Prostate gland (tissue), 2 donors: ENCODE measurements around the gene ETFDH. TPM values are rescaled to one million over a fixed set of nuclear protein-coding genes. Genes with fewer than 3 reads are reported as not detected.

Experiments used
- DNase-seq: peaks from one replicate; pipeline ENCODE4 v3.0.0-alpha.2; 2019; ENCODE audit warnings: low spot score
- H3K27ac ChIP-seq, 2 donors: fragments of 200-600 bp; sonication (generic); 2 replicates each; pipeline ENCODE4 v1.5.1; 2017 to 2019
- H3K27me3 ChIP-seq: fragments of 200-600 bp; sonication (generic); replicated peaks from 2 replicates; pipeline ENCODE4 v1.5.1; 2019; ENCODE audit not compliant: insufficient read depth
- H3K36me3 ChIP-seq, 2 donors: fragments of 200-600 bp; sonication (generic); 1 replicate in 1 of 2; 2 replicates in 1 of 2; pipeline versions ENCODE4 v1.5.1 to v1.8.1; 2017 to 2019
- H3K4me1 ChIP-seq: fragments of 200-600 bp; sonication (generic); replicated peaks from 2 replicates; pipeline ENCODE4 v1.5.1; 2019
- H3K4me3 ChIP-seq, 2 donors: fragments of 200-600 bp; sonication (generic); 2 replicates each; pipeline ENCODE4 v1.5.1; 2017 to 2019
- H3K9me3 ChIP-seq: fragments of 200-600 bp; sonication (generic); 2 replicates; pipeline ENCODE4 v1.5.1; 2017
- POLR2A ChIP-seq: fragments of 450-650 bp; IDR thresholded peaks from one replicate; pipeline ENCODE4 v1.6.1; 2016; ENCODE audit warnings: antibody characterized with exemption, mild to moderate bottlenecking
- POLR2AphosphoS5 ChIP-seq: sonication (generic); formaldehyde crosslinking; IDR thresholded peaks from one replicate; pipeline ENCODE4 v1.6.1; 2017; ENCODE audit warnings: antibody characterized with exemption
- WGBS: methylation state at CpG from one replicate; pipeline ENCODE4 v1.1.5; 2018; 5-methylcytosine and 5-hydroxymethylcytosine counted together
- intact Hi-C: fragments of 100-400 bp; cut with DNase I; formaldehyde crosslinking; loops from one replicate; pipeline ENCODE4 v1.14.2; 2022
- total RNA-seq, 2 donors: library from RNA; depleted of rRNA; stranded (reverse); fragments of >200 nt; gene quantifications; one replicate each; pipeline ENCODE4 v1.1.0, GENCODE V29; 2016
- TF ChIP-seq, protein P1 (sequence below), 4 experiments: fragments of 200-600 bp in 2 of 4; fragments of 450-650 bp in 2 of 4; sonication (generic) in 2 of 4; IDR thresholded peaks; 1 replicate in 3 of 4; 2 replicates in 1 of 4; pipeline ENCODE4 v1.5.1; 2016 to 2019; ENCODE audit warnings: antibody characterized with exemption in 4 of 4, mild to moderate bottlenecking in 2 of 4, moderate library complexity in 2 of 4

ETFDH gene
- total RNA-seq, result 10 to 100 TPM; 19.9 to 22.9 TPM

DNA sequence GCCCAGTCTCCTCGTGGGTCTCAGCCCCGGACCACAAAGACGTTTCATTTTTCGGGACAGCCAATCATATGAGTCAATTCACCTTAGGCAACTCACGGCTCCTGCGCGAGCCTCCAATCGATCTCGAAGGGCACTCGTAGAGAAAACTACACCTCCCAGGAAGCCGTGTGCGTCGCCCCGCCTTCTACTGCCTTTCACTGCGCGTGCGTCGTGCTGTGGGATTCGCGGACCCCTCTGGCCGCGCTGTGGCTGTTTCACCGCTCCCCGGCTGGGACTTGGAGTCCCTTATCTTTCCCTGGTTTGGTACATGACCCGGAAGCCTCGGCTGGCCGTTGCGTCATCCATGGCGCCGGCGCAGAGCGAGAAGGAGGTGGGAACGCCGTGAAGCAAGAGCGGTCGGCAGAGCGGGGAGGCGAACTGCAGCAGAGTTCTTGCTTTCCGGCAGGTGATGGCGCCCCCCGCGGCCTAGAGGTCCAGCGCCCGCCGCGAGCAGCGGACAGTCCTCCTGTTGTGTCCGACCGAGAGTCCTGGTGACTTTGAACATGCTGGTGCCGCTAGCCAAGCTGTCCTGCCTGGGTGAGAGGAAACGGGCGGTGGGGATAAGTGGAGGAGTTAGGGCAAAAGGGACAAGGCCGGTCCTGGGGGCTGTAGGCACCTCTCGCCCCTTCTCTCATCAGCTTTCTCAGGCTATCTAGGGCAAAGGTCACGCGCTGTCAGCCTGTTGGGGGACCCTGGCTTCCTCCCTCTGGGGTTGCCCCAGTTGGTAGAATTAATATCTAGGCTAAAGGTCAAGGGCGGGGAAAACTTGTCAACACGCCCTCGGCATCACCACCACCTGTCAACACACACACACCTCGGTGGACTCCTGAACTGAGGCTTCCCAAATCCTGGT is at the start of gene ETFDH:
Gene ETFDH, plus strand, starts transcription at position 382 of the 892 bp plus-strand sequence. Its CDS starts 161 bp downstream, at position 543.
- no peaks in the 10 kb centered on the region for H3K27me3 ChIP-seq
- H3K36me3 ChIP-seq, result no peaks in the 10 kb centered on the region
- WGBS, result under 1% methylated on average over 58 of the region's 60 CpGs
- peak; percentile 97 for DNase-seq
- intact Hi-C loops, result loop anchor here (5.0 kb wide), 1 partner anchor 50 kb away; the partner anchor contains the start of gene PPID
- no peaks in the 10 kb centered on the region for H3K9me3 ChIP-seq
- TF ChIP-seq POLR2AphosphoS5, result peak; percentile 99
- TF ChIP-seq, protein P1, sequence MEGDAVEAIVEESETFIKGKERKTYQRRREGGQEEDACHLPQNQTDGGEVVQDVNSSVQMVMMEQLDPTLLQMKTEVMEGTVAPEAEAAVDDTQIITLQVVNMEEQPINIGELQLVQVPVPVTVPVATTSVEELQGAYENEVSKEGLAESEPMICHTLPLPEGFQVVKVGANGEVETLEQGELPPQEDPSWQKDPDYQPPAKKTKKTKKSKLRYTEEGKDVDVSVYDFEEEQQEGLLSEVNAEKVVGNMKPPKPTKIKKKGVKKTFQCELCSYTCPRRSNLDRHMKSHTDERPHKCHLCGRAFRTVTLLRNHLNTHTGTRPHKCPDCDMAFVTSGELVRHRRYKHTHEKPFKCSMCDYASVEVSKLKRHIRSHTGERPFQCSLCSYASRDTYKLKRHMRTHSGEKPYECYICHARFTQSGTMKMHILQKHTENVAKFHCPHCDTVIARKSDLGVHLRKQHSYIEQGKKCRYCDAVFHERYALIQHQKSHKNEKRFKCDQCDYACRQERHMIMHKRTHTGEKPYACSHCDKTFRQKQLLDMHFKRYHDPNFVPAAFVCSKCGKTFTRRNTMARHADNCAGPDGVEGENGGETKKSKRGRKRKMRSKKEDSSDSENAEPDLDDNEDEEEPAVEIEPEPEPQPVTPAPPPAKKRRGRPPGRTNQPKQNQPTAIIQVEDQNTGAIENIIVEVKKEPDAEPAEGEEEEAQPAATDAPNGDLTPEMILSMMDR (IDR thresholded peaks at IDR 0.05), result peak; percentile 10 to 74 (median 52)
- TF ChIP-seq POLR2A, result peak; percentile 91
- no peaks in the 10 kb centered on the region for H3K4me1 ChIP-seq
- H3K4me3 ChIP-seq, result peak within 1 kb of the TSS; percentile 55 to 72
- peak within 1 kb of the TSS; percentile 90 to 95 for H3K27ac ChIP-seq

DNA sequence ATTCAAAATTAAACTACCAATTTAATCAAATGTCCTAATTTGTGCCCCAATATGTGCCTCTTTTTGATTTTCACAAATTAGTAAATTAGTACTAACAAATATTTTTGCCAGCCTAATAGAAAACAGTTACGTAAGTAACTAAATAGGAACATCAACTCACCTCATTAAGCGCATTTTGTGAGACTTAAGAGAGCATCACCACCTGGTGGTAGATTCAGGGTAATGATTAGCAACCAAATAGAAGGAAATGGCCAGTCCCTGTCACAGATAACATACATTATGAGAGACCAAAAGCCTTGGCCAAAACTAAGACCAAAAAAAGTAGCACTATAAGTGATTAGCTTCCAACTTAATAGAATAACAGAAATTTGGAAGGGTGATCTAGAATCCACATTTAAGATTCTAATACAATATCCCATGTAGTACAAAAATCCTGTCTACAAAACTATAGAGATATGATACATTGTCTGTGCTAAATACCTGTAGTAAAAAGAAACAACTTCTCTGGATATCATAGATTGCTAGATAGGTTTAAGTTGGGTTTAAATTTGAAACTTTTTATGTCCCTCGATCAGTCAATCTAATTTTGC is 47.1 kb upstream of the ETFDH start:
- 17% methylated on average over 3 of the region's 3 CpGs for WGBS
- TF ChIP-seq POLR2AphosphoS5 (no peak), POLR2A (no peak)
- TF ChIP-seq, protein P1 (IDR thresholded peaks at IDR 0.05), result peak; percentile 39 to 68 (median 60)
- H3K27me3 ChIP-seq, result no peaks in the 10 kb centered on the region
- no peak overlapping the region for H3K27ac ChIP-seq
- H3K9me3 ChIP-seq, result no peaks in the 10 kb centered on the region
- no peaks in the 10 kb centered on the region for H3K4me1 ChIP-seq
- no peaks in the 10 kb centered on the region for H3K36me3 ChIP-seq
- intact Hi-C loops, result loop anchor here (5.0 to 10.0 kb wide), 2 partner anchors 363 to 630 kb away; no protein-coding TSS in a partner anchor
- no peak overlapping the region for H3K4me3 ChIP-seq
- DNase-seq, result no peak

DNA sequence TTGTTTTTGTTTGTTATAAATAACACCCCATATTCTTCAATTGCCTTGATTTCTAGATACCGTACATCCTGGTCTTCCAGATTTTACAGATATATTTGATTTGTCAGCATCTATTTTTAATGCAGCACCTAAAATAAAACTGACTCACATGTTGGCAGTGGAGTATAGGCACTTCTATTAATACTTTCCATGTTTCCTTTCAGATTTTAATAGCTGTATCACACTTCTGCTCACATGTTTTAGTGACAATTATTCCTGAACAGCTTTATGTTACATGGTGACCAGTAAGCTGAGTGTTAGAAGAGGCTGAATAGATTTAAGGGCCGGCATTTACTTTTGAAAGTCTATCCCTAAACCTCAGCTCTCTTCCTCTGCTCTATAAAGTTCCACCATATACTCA is 46.6 kb upstream of the ETFDH start:
- intact Hi-C loops, result loop anchor here (5.0 to 10.0 kb wide), 2 partner anchors 363 to 631 kb away; no protein-coding TSS in a partner anchor
- Histone ChIP-seq H3K4me1 (no peaks in the 10 kb centered on the region), H3K9me3 (no peaks in the 10 kb centered on the region), H3K36me3 (no peaks in the 10 kb centered on the region), H3K4me3 (no peak overlapping the region), H3K27ac (no peak overlapping the region), H3K27me3 (no peaks in the 10 kb centered on the region)
- no peak for TF ChIP-seq POLR2AphosphoS5
- no peak for TF ChIP-seq POLR2A
- TF ChIP-seq, protein P1 (IDR thresholded peaks at IDR 0.05), result no peak
- WGBS, result 56% methylated on average over 2 of the region's 2 CpGs
- no peak for DNase-seq

DNA sequence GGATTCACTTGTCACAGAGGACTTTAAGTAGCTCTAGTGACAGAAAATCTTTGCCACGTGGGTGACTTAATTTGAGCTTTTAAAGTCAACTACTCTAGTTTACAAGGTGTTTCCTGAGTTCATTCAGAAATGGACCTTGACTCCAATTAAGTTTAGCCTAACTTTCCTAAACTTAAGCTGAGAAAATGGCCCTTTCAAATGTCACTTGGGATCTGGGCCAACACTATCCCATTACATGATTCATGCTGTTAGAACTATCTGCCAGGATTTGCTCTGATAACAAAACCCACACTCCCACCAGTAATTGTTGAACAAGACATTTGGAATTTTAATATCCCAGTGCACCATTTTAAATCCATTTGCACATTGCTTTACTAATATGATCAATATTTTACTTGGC is 41.2 kb upstream of the ETFDH start:
- no peak overlapping the region for H3K4me3 ChIP-seq
- TF ChIP-seq POLR2A (no peak), POLR2AphosphoS5 (no peak)
- TF ChIP-seq, protein P1 (IDR thresholded peaks at IDR 0.05), result no peak
- H3K4me1 ChIP-seq, result no peaks in the 10 kb centered on the region
- no peaks in the 10 kb centered on the region for H3K36me3 ChIP-seq
- intact Hi-C loops, result no loop called here
- H3K27ac ChIP-seq, result no peak overlapping the region
- DNase-seq, result no peak
- H3K9me3 ChIP-seq, result no peaks in the 10 kb centered on the region
- WGBS, result 5% methylated on average over 1 of the region's 1 CpG
- H3K27me3 ChIP-seq, result no peaks in the 10 kb centered on the region
